SU-DHL-6 (cell line): ENCODE measurements around the gene ORC4.

Experiments
- H2AFZ ChIP-seq: fragments of 200-600 bp; sonication (generic); 2 replicates; pipeline ENCODE4 v1.6.1; 2014; ENCODE audit warnings: low read depth, mild to moderate bottlenecking, moderate library complexity, mixed read lengths, antibody characterized with exemption, low read length; ENCODE audit not compliant: severe bottlenecking
- H3F3A ChIP-seq: fragments of 200-600 bp; shearing (Covaris generic); 2 replicates; pipeline ENCODE4 v1.6.0; 2016; ENCODE audit warnings: antibody characterized with exemption, mild to moderate bottlenecking; ENCODE audit not compliant: insufficient read depth
- H3K27ac ChIP-seq: fragments of 200-600 bp; sonication (generic); 2 replicates; pipeline ENCODE4 v1.5.1; 2016; ENCODE audit warnings: low read depth, mild to moderate bottlenecking, low read length, moderate library complexity, mixed read lengths
- H3K27me3 ChIP-seq: fragments of 200-600 bp; sonication (generic), shearing (Covaris generic); 2 replicates; pipeline ENCODE4 v1.6.0; 2014; ENCODE audit warnings: mild to moderate bottlenecking, low read length
- H3K36me3 ChIP-seq: fragments of 200-600 bp; sonication (generic); 2 replicates; pipeline ENCODE4 v1.6.1; 2014; ENCODE audit warnings: mild to moderate bottlenecking, low read length, mixed read lengths
- H3K4me2 ChIP-seq: fragments of 300-600, 200-600 bp; shearing (Covaris generic), sonication (generic); 2 replicates; pipeline ENCODE4 v1.6.0; 2014; ENCODE audit warnings: low read length, low read depth, mild to moderate bottlenecking; ENCODE audit not compliant: poor library complexity, severe bottlenecking
- H3K4me3 ChIP-seq: fragments of 200-600 bp; sonication (generic); 2 replicates; pipeline ENCODE4 v1.5.1; 2014; ENCODE audit warnings: antibody characterized with exemption, low read length, mild to moderate bottlenecking, mixed read lengths; ENCODE audit not compliant: insufficient read depth, poor library complexity, severe bottlenecking
- H3K79me2 ChIP-seq: fragments of 200-600 bp; sonication (generic); 2 replicates; pipeline ENCODE4 v1.6.1; 2014; ENCODE audit warnings: mild to moderate bottlenecking, low read length, moderate library complexity; ENCODE audit not compliant: insufficient read depth
- H3K9ac ChIP-seq: fragments of 200-600 bp; sonication (generic); 2 replicates; pipeline ENCODE4 v1.7.0; 2014; ENCODE audit warnings: mild to moderate bottlenecking, low read length
- H3K9me2 ChIP-seq: fragments of 200-600 bp; sonication (generic); replicated peaks from 2 replicates; pipeline ENCODE4 v1.6.1; 2014; ENCODE audit warnings: low read length; ENCODE audit not compliant: insufficient read depth
- H3K9me3 ChIP-seq: fragments of 200-600 bp; sonication (generic); 2 replicates; pipeline ENCODE4 v1.6.1; 2014; ENCODE audit warnings: low read length, mixed read lengths; ENCODE audit not compliant: insufficient read depth
- H4K20me1 ChIP-seq: fragments of 200-600 bp; sonication (generic); 2 replicates; pipeline ENCODE4 v1.6.1; 2014; ENCODE audit warnings: low read depth, mild to moderate bottlenecking, antibody characterized with exemption, low read length, moderate library complexity, mixed read lengths
- CTCF ChIP-seq: fragments of 200-600 bp; sonication (generic); IDR thresholded peaks from one replicate; pipeline ENCODE4 v1.5.1; 2017; ENCODE audit warnings: antibody characterized with exemption, mild to moderate bottlenecking, low read length, moderate library complexity; ENCODE audit not compliant: insufficient read depth, poor library complexity, severe bottlenecking
- EZH2phosphoT487 ChIP-seq: fragments of 200-600 bp; sonication (generic), shearing (Covaris generic); conservative IDR thresholded peaks from 2 replicates; pipeline ENCODE4 v1.6.1; 2018; ENCODE audit warnings: mild to moderate bottlenecking, antibody characterized with exemption, low read length, moderate library complexity, mixed read lengths

Gene ORC4

GRCh38 chr2:148063633-148064032 is 43.1 kb upstream of the ORC4 start:
- H3K9me2 ChIP-seq, result no peaks in the 10 kb centered on the region
- no peaks in the 10 kb centered on the region for H4K20me1 ChIP-seq
- H3K9ac ChIP-seq, result no peak overlapping the region
- no peaks in the 10 kb centered on the region for H3K36me3 ChIP-seq
- H3K4me3 ChIP-seq, result no peak overlapping the region
- H3K27ac ChIP-seq, result no peak overlapping the region
- H3K79me2 ChIP-seq, result no peaks in the 10 kb centered on the region
- TF ChIP-seq EZH2phosphoT487, result no peak
- TF ChIP-seq CTCF, result no peak
- H3K4me2 ChIP-seq, result no peak overlapping the region
- H3F3A ChIP-seq, result no peaks in the 10 kb centered on the region; the same call in 1 of the 2 replicates
- H3K9me3 ChIP-seq, result no peaks in the 10 kb centered on the region
- no peaks in the 10 kb centered on the region for H3K27me3 ChIP-seq
- H2AFZ ChIP-seq, result no peak overlapping the region

GRCh38 chr2:148058641-148059040 is 38.1 kb upstream of the ORC4 start:
- Histone ChIP-seq H3K9me2 (no peaks in the 10 kb centered on the region), H3K9ac (no peak overlapping the region), H3K36me3 (no peaks in the 10 kb centered on the region), H3K27ac (no peak overlapping the region), H3K27me3 (no peaks in the 10 kb centered on the region), H3K4me3 (no peak overlapping the region), H3K79me2 (no peaks in the 10 kb centered on the region), H3F3A (peaks cover 6% of the 10 kb centered on the region; the same call in 1 of the 2 replicates), H3K9me3 (no peaks in the 10 kb centered on the region), H2AFZ (no peak overlapping the region), H4K20me1 (0 out of 2 replicates have a peak, but pooled peaks cover 6% of the 10 kb centered on the region), H3K4me2 (no peak overlapping the region)
- no peak for TF ChIP-seq CTCF
- no peak for TF ChIP-seq EZH2phosphoT487

GRCh38 chr2:148052687-148053086 is 32.1 kb upstream of the ORC4 start:
- Histone ChIP-seq H4K20me1 (0 out of 2 replicates have a peak, but pooled peaks cover under 1% of the 10 kb centered on the region), H3F3A (0 out of 2 replicates have a peak, but pooled peaks cover 6% of the 10 kb centered on the region), H3K79me2 (no peaks in the 10 kb centered on the region), H2AFZ (no peak overlapping the region), H3K9ac (no peak overlapping the region), H3K9me3 (no peaks in the 10 kb centered on the region), H3K27ac (no peak overlapping the region), H3K9me2 (no peaks in the 10 kb centered on the region), H3K4me2 (no peak overlapping the region), H3K36me3 (no peaks in the 10 kb centered on the region), H3K4me3 (no peak overlapping the region), H3K27me3 (no peaks in the 10 kb centered on the region)
- no peak for TF ChIP-seq CTCF
- TF ChIP-seq EZH2phosphoT487, result no peak
